GM12873 (cell line): ENCODE results near the gene CFAP141.

Source experiments
- TF ChIP-seq, protein P1 (sequence below): IDR thresholded peaks from 2 replicates; pipeline ENCODE4 v1.5.1; 2012; ENCODE audit warnings: low read depth, mild to moderate bottlenecking, moderate library complexity, low read length, control low read depth; ENCODE audit not compliant: insufficient read depth; ENCODE audit errors: missing control alignments

Gene CFAP141

GRCh38 chr1:154206196-154206595, at the start of gene CFAP141:
Gene CFAP141, minus strand, starts transcription at chr1:154206333. Its CDS starts 26 bp downstream, at chr1:154206307.
- TF ChIP-seq, protein P1, sequence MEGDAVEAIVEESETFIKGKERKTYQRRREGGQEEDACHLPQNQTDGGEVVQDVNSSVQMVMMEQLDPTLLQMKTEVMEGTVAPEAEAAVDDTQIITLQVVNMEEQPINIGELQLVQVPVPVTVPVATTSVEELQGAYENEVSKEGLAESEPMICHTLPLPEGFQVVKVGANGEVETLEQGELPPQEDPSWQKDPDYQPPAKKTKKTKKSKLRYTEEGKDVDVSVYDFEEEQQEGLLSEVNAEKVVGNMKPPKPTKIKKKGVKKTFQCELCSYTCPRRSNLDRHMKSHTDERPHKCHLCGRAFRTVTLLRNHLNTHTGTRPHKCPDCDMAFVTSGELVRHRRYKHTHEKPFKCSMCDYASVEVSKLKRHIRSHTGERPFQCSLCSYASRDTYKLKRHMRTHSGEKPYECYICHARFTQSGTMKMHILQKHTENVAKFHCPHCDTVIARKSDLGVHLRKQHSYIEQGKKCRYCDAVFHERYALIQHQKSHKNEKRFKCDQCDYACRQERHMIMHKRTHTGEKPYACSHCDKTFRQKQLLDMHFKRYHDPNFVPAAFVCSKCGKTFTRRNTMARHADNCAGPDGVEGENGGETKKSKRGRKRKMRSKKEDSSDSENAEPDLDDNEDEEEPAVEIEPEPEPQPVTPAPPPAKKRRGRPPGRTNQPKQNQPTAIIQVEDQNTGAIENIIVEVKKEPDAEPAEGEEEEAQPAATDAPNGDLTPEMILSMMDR, result no peak

DNA sequence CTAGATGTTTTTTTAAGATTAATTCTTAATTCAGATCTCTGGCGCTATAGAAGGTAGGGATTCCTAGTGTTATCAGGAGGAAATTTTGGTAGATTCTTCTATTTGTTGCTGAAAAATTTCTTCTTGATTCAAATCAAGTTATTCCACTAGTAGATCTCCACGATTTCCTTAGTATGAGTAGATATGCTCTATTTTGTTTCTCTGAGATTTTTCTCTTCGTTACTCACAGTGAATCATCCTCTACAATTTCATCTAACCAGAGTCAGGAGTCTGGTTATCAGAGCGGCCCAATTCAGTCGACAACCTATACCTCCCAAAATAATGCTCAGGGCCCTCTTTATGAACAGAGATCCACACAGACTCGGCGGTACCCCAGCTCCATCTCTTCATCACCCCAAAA, 47.5 kb upstream of the CFAP141 start:
- TF ChIP-seq, protein P1, result no peak

DNA sequence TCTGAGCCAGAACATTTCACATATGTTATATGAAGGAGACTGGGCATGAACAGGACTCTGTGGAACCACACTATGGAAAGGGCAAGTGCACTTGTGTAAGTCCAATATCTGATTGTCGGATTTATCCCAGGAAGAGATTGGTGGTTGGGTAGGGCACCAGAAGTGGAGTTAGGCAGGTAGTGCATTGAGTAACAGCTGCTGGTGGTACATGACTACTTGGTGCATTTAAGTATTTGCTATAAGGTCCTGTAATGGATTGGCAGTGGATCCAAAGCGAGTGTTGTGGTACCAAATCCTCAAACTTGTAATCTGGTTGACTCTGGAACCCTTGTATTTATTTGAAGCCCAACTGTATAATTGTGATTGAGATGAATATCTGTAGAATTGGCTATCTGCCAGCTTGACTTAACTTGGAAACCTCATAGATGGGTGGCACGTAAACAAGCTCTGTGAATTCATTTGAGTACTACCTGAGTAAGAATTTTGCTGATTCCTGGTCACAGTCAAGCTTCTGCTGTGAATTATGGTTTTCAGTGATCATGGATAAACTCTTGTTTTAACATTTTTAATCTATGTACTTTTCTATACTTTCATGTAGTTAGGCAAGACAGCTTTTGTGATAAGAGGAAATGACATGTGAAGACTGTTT, 35.7 kb upstream of the CFAP141 start:
- TF ChIP-seq, protein P1, result no peak

- TF ChIP-seq, protein P1, result no peak
These were observed 34.2 kb upstream of the CFAP141 start for GRCh38 chr1:154240294-154240833.

- TF ChIP-seq, protein P1, result no peak
These were observed 33.4 kb upstream of the CFAP141 start for GRCh38 chr1:154239491-154239890.

DNA sequence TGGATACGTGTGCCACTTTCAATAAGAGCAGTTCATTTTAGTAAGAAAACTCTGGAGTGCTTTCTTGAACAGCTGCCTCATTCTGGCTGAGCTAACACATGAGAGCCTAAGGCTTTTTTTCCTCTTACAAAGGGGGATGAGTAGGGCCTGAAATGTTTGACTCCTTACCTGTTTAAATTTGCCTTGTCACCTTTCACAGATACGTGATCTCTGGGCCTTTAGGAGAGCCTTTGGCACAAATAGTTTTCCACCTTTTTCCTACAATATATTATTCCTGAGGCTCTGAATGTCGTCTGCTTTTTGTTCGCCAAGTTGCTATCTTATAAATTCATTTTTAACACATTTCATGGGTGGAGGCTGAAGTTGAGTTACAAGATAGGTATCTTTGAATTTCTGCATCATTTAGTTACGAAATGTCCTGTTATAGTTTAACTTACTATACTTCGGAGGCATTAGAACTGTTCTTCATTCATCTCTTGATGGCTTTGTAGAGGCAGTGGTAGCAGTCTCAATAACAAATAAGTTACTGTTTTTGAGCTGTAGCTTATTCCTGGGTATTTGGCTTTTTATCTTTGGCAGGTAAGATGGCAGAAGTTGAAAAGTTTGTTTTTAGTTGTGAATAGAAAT, 31.9 kb upstream of the CFAP141 start:
- TF ChIP-seq, protein P1, result no peak

DNA sequence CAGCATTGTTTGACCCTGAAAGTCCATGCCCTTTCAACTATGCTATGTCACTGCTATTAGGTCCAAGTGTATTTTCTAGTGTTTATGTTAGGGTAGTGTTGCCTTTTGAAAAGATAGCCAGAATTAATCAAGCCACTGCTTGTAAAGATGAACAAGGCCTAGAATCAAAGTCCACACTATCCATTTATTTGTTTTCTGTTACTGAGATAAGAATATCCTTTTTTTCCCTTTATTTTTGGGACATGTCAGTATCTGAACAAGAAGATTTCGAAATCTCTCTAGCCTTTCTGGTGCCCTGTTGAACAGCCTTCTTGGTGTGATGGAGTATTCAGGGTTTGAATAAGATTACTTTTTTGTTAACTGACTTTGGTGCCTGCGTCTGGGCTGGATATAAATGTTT, 31.3 kb upstream of the CFAP141 start:
- TF ChIP-seq, protein P1, result no peak
